D341Med (cell line): ENCODE measurements around the gene CASP9.

ENCODE experiments used
- DNase-seq: peaks from one replicate; pipeline ENCODE4 v3.0.0; 2012; ENCODE audit warnings: low spot score

CASP9 gene

DNA sequence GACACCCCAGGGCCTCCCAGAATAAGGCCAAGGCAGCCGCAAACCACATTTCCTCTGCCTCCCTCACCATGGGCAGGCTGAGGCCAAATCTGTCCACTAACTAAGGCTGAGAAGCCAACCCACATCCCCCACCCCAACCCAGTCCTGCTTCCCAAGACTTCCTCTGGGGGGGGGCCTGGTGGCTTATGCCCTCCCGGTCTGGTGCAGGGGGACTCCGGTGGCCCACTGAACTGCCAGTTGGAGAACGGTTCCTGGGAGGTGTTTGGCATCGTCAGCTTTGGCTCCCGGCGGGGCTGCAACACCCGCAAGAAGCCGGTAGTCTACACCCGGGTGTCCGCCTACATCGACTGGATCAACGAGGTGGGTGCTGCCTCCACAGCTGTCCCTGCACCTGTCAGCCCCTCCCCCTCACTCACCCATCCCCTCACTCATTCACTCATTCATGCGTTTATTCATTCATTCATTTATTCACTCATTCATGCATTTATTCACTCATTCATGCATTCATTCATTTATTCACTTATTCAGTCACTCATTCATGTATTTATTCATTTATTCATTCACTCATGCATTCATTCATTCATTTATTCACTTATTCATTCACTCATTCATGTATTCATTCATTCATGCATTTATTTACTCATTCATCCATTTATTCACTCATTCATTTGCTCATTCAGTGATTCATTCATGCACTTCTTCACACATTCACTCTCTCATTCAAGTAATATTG is 78.5 kb downstream of the CASP9 start:
- DNase-seq: no peak

DNA sequence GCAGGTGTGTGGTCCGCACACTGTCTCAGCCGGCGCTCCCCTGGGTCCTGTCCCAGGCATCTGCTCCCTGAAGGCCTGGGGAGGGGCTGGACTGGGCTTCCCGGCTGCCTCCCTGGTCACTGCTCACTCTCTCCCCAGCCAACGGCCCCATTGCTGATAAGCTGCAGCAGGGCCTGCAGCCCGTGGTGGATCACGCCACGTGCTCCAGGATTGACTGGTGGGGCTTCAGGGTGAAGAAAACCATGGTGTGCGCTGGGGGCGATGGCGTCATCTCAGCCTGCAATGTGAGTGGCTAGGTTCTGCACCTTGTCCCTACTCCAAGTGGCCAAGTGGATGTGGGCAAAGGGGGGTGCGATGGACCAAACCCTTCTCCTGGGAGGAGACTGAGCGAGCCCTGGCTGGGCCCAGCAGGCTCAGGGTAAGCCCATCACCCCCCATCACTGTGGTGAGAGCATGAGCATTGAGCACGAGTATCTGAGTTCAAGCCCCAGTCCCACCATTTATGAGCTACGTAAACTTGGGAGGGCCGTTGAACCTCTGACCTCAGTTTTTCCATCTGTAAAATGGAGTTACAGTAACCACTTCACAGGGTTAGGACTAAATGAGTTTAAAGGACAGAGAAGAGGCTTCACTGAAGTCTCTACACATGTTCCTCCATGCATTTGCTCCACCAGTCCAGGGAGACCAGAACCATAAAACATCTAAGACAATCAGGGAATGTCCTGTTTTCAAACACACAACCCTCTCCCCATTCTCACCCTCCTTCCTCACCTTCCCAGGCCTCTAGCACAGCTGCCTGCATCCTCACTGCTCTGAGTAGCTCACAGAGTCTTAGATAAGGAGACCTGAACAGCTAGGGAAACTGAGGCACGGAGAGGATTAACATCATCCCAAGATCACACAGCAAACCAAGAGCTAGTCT is 79.3 kb downstream of the CASP9 start:
- DNase-seq: no peak

DNA sequence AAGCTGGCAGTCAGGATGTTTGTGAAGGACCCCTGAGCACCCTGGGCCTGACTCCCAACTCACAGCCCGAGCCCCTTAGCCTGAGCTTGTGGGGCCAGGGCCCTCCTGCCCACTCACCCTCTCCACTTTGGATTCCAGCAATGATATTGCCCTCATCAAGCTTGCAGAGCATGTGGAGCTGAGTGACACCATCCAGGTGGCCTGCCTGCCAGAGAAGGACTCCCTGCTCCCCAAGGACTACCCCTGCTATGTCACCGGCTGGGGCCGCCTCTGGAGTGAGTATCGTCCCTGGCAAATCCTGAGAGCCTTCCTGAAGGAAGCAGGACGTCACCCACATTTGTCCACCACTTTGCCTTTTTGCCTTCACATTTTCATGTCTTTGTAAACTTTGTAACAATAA is 80.7 kb downstream of the CASP9 start:
- no peak for DNase-seq

DNA sequence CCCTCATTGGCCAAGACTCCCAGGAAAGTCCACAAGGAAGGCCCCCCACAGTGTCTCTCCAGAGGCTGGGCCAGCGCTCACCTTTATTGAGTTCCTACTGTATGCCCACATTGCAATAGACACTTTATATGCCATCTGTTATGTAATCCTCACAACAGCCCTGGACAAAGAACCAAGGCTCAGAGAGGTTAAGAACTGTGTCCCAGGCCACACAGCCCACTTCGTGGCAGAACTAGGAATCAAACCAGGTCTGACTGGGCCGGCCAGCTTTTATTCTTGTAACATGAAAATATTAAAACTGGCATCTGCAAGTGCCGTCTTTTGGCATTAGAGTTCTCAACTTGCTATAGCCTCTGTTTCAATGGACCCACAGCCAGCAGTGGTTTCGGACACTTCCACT is 81.3 kb downstream of the CASP9 start:
- DNase-seq: no peak

- DNase-seq: no peak
These were observed 81.9 kb downstream of the CASP9 start for GRCh38 chr1:15442119-15442518.
